GM21515 (cell line): ENCODE data around the gene TEAD1.

Experiments used
- ATAC-seq: cut with Tn5 transposase; IDR thresholded peaks from one replicate; pipeline ENCODE4 v1.9.1; 2021; ENCODE audit not compliant: unreplicated experiment

TEAD1 gene

GRCh38 chr11:12786450-12786849 is 112.2 kb downstream of the TEAD1 start:
- no peak for ATAC-seq

- ATAC-seq = no peak
Measured at GRCh38 chr11:12786891-12787290, 112.7 kb downstream of the TEAD1 start.

DNA sequence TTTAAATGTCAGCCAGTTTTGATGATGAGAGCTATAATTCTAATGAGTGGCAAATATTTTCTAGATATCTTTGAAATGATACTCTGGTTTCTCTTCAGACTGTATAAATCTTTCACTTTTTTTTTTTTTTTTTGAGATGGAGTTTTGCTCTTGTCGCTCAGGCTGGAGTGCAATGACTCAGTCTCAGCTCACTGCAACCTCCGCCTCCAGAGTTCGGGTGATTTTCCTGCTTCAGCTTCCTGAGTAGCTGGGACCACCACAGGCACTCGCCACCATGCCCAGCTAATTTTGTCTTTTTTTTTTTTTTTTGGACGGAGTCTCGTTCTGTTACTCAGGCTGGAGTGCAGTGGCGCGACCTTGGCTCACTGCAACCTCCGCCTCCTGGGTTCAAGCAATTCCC is 113.6 kb downstream of the TEAD1 start:
- no peak for ATAC-seq

DNA sequence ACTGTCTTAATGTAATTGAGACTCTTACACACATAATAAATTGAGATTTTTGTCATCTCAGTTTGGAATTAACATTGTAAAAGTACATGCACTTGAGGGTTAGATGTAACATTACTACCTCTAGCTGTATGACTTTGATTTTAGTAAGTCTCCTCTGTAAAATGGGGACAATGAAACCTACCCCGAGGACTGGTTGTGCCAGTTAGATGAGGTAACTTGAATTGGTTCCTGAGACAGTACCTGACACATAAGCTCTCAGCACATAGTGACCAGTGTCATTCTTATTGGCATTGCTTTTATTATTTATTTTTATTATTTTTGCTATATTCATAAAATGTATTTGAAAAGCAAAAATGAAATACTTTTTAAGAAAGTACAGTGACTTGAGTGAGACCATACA is 114.8 kb downstream of the TEAD1 start:
- no peak for ATAC-seq

DNA sequence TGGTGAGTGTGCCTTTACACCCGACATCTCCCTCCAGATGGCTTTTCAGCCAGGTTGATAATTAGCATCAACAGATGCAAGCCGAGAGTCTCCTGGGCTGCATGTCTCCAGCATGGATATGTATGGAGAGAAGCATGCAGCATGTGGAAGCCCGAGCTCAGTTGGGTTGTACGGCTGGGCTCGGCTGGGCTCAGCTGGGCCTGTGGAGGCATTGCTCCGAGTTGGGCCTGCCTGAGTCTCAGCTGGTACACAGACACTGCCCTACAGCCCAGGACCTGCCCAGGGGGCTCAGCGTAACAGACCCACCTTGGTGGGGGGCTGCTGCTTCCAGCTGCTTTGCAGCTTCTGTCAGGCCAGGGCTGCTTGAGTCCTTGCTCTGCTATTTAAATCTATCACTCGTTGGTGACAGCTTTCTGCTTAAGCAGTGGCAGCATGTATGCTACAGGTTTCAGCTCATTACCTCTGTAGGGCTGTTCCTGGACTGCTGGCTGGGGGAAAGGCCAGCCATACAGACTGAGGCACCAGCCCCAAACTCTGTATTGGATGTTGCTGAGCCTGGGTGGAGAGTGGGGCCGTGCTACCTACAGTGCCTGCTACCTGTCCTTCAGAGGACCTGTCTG is 115.5 kb downstream of the TEAD1 start:
- ATAC-seq = no peak

GRCh38 chr11:12790861-12791616 is 116.8 kb downstream of the TEAD1 start:
- no peak for ATAC-seq

- ATAC-seq = no peak
Measured at GRCh38 chr11:12792018-12792417, 117.8 kb downstream of the TEAD1 start.

DNA sequence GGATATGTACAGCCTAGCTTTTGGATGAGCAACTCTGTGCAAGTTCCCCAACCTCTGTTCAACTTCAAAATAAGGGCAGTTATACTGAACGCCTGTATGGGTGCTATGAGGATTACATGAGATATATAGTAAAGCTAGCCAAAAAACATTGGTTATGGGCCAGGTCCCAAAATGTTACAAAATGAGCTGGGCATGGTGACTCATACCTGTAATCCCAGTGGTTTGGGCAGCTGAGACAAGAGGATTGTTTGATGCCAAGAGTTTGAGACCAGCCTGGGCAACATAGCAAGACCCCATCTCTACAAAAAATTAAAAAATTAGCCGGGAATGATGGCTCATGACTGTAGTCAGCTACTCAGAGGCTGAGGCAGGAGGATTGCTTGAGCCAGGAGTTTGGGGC is 118.4 kb downstream of the TEAD1 start:
- ATAC-seq = no peak

- ATAC-seq = no peak
Measured at GRCh38 chr11:12793065-12793464, 118.8 kb downstream of the TEAD1 start.

GRCh38 chr11:12793506-12793905 is 119.3 kb downstream of the TEAD1 start:
- no peak for ATAC-seq

GRCh38 chr11:12794576-12795230 is 120.5 kb downstream of the TEAD1 start:
- no peak for ATAC-seq

GRCh38 chr11:12797996-12798395 is 123.8 kb downstream of the TEAD1 start:
- ATAC-seq = no peak

- no peak for ATAC-seq
Measured at GRCh38 chr11:12798609-12799011, 124.4 kb downstream of the TEAD1 start.

DNA sequence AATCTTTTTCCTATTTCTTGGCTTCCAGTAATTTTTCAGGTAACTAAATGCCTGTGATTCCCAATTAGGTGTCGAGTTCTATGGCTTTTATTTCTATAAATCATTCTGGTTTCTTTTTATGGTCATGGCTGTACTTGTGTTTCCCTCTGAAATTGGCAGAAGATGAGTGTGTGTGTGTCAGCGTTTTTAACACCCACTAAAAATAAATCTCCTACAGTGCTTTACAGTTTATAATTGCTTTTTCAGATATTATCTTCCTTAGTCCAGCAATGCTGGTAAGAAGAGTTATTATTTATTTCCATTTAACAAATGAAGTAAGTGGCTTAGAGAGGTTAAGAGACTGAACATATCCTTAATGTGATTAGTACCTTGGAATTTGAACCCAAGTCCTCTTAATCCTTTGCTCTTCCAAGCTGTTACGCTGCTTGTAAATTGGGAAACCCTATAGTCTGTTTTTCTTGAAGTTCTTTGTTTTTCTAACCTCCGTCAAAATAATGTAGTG is 125.2 kb downstream of the TEAD1 start:
- no peak for ATAC-seq

DNA sequence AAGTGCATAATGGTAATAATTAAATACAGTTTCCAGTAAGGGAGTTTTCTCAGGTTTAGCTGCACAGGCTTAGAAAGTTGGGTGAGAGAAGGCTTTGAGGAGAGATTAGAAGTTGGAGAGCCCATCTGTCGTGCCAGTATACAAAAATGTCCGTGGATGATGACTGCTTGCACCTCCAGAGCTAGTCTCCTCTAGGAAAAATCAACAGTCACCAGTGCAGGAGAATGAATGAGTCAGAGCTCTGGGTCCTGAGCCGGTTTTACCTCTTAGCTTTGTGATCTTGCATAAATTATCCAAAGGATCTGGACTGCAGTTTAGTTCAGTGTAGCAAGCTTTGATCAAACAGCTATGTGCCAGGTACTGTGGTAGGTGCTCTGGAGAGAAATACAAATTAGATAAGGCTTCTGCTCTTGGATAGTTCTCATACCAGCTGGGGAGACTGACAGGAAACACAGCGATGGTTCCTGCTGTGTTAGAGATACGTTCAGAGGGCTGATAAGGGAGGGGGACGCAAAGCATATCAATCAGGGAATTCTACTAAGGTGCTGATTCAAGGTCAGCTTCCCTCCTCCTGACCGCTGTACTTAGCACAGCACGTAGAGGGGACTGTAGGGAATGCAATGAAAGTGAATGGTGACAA is 125.9 kb downstream of the TEAD1 start:
- no peak for ATAC-seq

DNA sequence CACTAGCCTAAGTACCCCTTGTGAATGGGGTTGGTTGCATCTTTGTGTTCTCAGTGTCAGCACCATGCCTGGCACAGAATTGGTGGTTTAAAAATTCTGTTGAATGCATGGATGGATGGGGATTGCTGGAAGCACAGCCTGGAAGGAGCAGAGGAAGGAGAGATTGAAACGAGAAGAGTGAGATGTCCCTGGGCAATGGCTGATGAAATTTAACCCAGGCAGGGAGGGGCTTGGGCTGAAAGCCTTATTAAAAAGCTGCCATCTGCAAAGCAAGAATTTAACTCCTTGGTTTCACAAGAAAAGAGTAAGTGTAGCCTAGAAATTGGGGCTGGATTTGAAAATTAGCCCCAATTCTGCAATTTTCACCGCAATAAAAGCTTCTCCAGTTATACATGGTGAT is 126.7 kb downstream of the TEAD1 start:
- ATAC-seq = no peak

DNA sequence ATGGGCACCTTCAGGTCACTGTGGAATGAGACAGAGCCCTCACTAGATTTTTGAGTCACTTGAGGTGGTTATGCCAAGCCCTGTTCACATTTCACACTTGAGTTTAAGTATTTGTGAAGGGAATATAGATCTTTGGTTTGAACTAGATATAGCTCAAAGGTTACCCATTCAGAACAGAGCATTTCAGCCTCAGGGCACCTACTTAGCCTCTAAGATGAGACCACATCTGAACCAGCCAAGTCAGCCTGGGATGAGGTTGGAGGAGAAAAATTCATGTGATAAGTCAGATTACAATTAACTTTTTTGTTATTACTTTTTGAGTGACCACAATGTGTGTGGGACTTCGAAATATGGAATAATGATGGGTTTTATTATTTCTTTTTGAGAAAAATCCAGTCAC is 127.8 kb downstream of the TEAD1 start:
- no peak for ATAC-seq

DNA sequence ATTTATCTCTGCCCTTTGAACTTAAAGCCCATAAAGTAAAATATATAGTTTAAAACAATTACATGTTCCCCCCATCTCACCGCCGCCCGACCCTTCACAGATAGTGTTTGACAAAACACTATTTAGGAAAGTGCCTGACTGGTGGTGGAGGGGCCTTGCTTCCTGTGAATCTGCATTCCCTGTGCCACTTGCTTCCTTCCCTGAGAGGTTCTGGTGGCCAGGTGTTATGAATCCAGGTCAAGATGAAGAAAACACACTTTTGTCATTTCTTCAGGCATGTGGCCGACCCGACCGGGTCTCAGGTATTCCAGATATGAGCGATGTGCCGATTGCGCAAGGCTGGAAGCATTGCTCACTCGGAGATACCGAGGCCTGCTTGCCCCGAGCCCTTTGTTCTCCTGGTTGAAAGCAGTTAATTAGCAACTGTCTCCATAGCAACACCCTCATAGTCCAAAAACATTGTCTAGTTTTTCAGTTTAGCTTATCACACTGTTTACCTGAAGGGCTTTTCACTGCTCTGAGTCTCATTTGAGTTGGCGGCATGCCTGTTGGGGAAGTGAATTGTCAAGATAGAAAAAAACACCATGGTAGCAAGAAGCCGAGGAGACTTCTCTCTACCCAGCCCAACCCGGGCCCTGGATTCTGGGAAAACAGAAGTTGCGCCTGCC is 128.3 kb downstream of the TEAD1 start:
- no peak for ATAC-seq

GRCh38 chr11:12803086-12803826 is 129.0 kb downstream of the TEAD1 start:
- ATAC-seq = no peak

DNA sequence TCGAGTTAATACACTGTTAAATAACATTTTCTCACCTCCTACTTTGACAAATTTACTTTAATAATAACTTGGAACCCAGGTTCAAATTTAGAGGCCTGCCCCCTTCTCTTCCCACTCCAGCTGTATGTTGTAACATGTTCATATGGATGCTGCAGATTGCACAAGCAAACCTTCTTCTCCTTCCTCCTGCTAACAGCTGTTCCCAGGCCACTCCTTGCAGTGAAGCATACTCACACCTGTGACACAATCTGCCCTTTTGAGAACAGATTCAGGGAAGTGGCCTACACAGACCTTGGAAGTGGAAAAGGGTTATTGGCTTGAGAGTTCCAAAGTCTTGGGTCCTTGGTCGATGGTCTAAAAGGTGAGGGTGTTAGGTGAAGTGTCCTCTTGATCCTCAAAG is 131.9 kb downstream of the TEAD1 start:
- ATAC-seq = no peak
